Smooth muscle cell (in vitro differentiated cells): ENCODE data around the gene RCN1. TPM values are rescaled to one million over a fixed set of nuclear protein-coding genes. Genes with fewer than 3 reads are reported as not detected.
A peak's percentile ranks its signal among the peaks of the same experiment; 100 is the strongest.

Experiments used
- DNase-seq: peaks from one replicate; lab custom pipeline; 2025; ENCODE audit not compliant: unreplicated experiment; lab: John Stamatoyannopoulos, UW
- H2AFZ ChIP-seq: fragments of 200-600 bp; sonication (generic); 2 replicates; pipeline ENCODE4 v1.6.0; 2016; ENCODE audit warnings: antibody characterized with exemption, low read depth, mild to moderate bottlenecking
- H3F3A ChIP-seq: fragments of 200-600 bp; sonication (generic); 2 replicates; pipeline ENCODE4 v1.6.0; 2017; ENCODE audit warnings: antibody characterized with exemption, low read depth
- H3K27ac ChIP-seq: fragments of 200-600 bp; sonication (generic); 2 replicates; pipeline ENCODE4 v1.5.1; 2016; ENCODE audit warnings: low read depth, mild to moderate bottlenecking
- H3K27me3 ChIP-seq: fragments of 200-600 bp; sonication (generic); 2 replicates; pipeline ENCODE4 v1.6.1; 2016; ENCODE audit warnings: low read depth, mild to moderate bottlenecking
- H3K36me3 ChIP-seq: fragments of 200-600 bp; sonication (generic); 2 replicates; pipeline ENCODE4 v1.5.1; 2016; ENCODE audit warnings: low read depth
- H3K4me1 ChIP-seq: fragments of 200-600 bp; sonication (generic); 2 replicates; pipeline ENCODE4 v1.5.1; 2016; ENCODE audit warnings: low read depth
- H3K4me2 ChIP-seq: fragments of 200-600 bp; sonication (generic); 2 replicates; pipeline ENCODE4 v1.6.0; 2016; ENCODE audit warnings: mild to moderate bottlenecking
- H3K4me3 ChIP-seq: fragments of 200-600 bp; sonication (generic); 2 replicates; pipeline ENCODE4 v1.5.1; 2016; ENCODE audit warnings: mild to moderate bottlenecking
- H3K79me2 ChIP-seq: fragments of 200-600 bp; sonication (generic); 2 replicates; pipeline ENCODE4 v1.6.0; 2016; ENCODE audit warnings: low read depth, mild to moderate bottlenecking
- H3K9ac ChIP-seq: fragments of 200-600 bp; sonication (generic); 2 replicates; pipeline ENCODE4 v1.6.0; 2016; ENCODE audit warnings: low read depth
- H3K9me3 ChIP-seq: fragments of 200-600 bp; sonication (generic); replicated peaks from 2 replicates; pipeline ENCODE4 v1.5.1; 2016; ENCODE audit warnings: low read depth
- H4K20me1 ChIP-seq: fragments of 200-600 bp; sonication (generic); 2 replicates; pipeline ENCODE4 v1.6.0; 2016; ENCODE audit warnings: low read depth
- CTCF ChIP-seq: fragments of 200-600 bp; sonication (generic); IDR thresholded peaks from 2 replicates; pipeline ENCODE4 v1.5.1; 2017; ENCODE audit warnings: borderline replicate concordance, mild to moderate bottlenecking, antibody characterized with exemption; ENCODE audit not compliant: insufficient read depth, poor library complexity, severe bottlenecking
- WGBS: methylation state at CpG from one replicate; pipeline ENCODE4 v1.1.7; 2016; ENCODE audit warnings: low lambda C conversion rate; 5-methylcytosine and 5-hydroxymethylcytosine counted together
- polyA plus RNA-seq: library from polyadenylated mRNA; unstranded; fragments of >200 nt; fragmentation: Nextera tagmentation; extraction: Ambion mirVana; gene quantifications from 2 replicates; pipeline ENCODE4 v1.2.1, GENCODE V29; 2016
- total RNA-seq: library from RNA; depleted of rRNA; stranded (reverse); fragments of >200 nt; gene quantifications from 2 replicates; pipeline ENCODE4 v1.2.3, GENCODE V29; 2014

RCN1 gene
- total RNA-seq (244 and 326 TPM in 2 replicates), polyA plus RNA-seq (310 and 372 TPM in 2 replicates)

GRCh38 chr11:32090545-32091370 is at the start of gene RCN1:
RCN1 (plus strand) TSS chr11:32091074; CDS start chr11:32091197, 123 bp downstream.
- peak; percentile 64 for DNase-seq

GRCh38 chr11:32043737-32044136 is 47.1 kb upstream of the RCN1 start:
- no peaks in the 10 kb centered on the region for H3K79me2 ChIP-seq
- DNase-seq = no peak
- H3K27ac ChIP-seq = no peak overlapping the region
- H3K4me2 ChIP-seq = no peak overlapping the region
- no peak for TF ChIP-seq CTCF
- WGBS = 78% methylated on average over 1 of the region's 1 CpG
- no peaks in the 10 kb centered on the region for H3K4me1 ChIP-seq
- no peak overlapping the region for H3K9ac ChIP-seq
- H3K27me3 ChIP-seq = peaks cover 6% of the 10 kb centered on the region
- no peak overlapping the region for H3K4me3 ChIP-seq
- H4K20me1 ChIP-seq = no peaks in the 10 kb centered on the region
- H2AFZ ChIP-seq = no peak overlapping the region
- H3K36me3 ChIP-seq = no peaks in the 10 kb centered on the region
- H3K9me3 ChIP-seq = no peaks in the 10 kb centered on the region
- H3F3A ChIP-seq = no peaks in the 10 kb centered on the region

More at GRCh38 chr11:32090545-32091370, at the start of gene RCN1:
- TF ChIP-seq CTCF = no peak
- H4K20me1 ChIP-seq = peaks cover 38% of the 10 kb centered on the region
- H3K27ac ChIP-seq = peak within 1 kb of the TSS; percentile 74
- 3% methylated on average over 68 of the region's 79 CpGs for WGBS
- no peaks in the 10 kb centered on the region for H3K9me3 ChIP-seq
- peak within 1 kb of the TSS; percentile 82 for H3K4me2 ChIP-seq
- no peaks in the 10 kb centered on the region for H3K36me3 ChIP-seq
- H3K4me1 ChIP-seq = peaks cover 13% of the 10 kb centered on the region
- peaks cover 5% of the 10 kb centered on the region for H3F3A ChIP-seq
- H3K27me3 ChIP-seq = no peaks in the 10 kb centered on the region
- peak within 1 kb of the TSS; percentile 71 for H3K4me3 ChIP-seq
- peak within 1 kb of the TSS; percentile 92 for H3K9ac ChIP-seq
- peaks cover 43% of the 10 kb centered on the region for H3K79me2 ChIP-seq
- H2AFZ ChIP-seq = peak within 1 kb of the TSS; percentile 64

- H3K79me2 ChIP-seq = no peaks in the 10 kb centered on the region
- WGBS = 90% methylated on average over 4 of the region's 4 CpGs
- no peaks in the 10 kb centered on the region for H3K36me3 ChIP-seq
- H3K4me3 ChIP-seq = no peak overlapping the region
- H3K4me2 ChIP-seq = no peak overlapping the region
- H3K9ac ChIP-seq = no peak overlapping the region
- H3K27ac ChIP-seq = no peak overlapping the region
- no peaks in the 10 kb centered on the region for H4K20me1 ChIP-seq
- no peak for TF ChIP-seq CTCF
- no peaks in the 10 kb centered on the region for H3F3A ChIP-seq
- H3K4me1 ChIP-seq = no peaks in the 10 kb centered on the region
- peaks cover 2% of the 10 kb centered on the region for H3K27me3 ChIP-seq
- no peak overlapping the region for H2AFZ ChIP-seq
- no peak for DNase-seq
- no peaks in the 10 kb centered on the region for H3K9me3 ChIP-seq
These were observed 46.6 kb upstream of the RCN1 start for GRCh38 chr11:32044158-32044863.
